Measurements from ENCODE around the gene ACTMAP.

The ACTMAP gene

GRCh38 chr19:40701758-40702157, 48.5 kb downstream of the ACTMAP start:
- in situ Hi-C loops (cut with MboI; ENCODE audit: low sequenced_read_pairs), result no loop called here

GRCh38 chr19:40700083-40700482, 50.2 kb downstream of the ACTMAP start:
- in situ Hi-C loops (cut with MboI; ENCODE audit: low sequenced_read_pairs), result no loop called here

DNA sequence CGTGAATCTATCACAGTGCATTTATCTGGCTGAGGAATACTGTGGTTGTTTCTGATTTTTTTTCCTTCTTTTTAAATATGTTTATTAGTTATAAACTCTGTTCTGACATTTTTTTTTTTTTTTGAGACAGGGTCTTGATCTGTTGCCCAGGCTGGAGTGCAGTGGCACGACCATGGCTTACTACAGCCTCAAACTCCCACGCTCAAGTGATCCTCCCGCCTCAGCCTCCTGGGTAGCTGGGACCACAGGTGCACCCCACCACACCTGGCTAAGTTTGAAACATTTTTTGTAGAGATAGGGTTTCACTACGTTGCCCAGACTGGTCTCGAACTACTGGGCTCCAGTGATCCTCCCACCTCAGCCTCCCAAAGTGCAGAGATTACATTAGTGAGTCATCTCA, 53.3 kb downstream of the ACTMAP start:
- in situ Hi-C loops (cut with MboI; ENCODE audit: low sequenced_read_pairs), result no loop called here

GRCh38 chr19:40695881-40696280, 54.4 kb downstream of the ACTMAP start:
- in situ Hi-C loops (cut with MboI; ENCODE audit: low sequenced_read_pairs), result no loop called here

GRCh38 chr19:40693896-40694295, 56.4 kb downstream of the ACTMAP start:
- in situ Hi-C loops (cut with MboI; ENCODE audit: low sequenced_read_pairs), result no loop called here

- in situ Hi-C loops (cut with MboI; ENCODE audit: low sequenced_read_pairs), result no loop called here
These were observed 57.0 kb downstream of the ACTMAP start for GRCh38 chr19:40693150-40693788.

DNA sequence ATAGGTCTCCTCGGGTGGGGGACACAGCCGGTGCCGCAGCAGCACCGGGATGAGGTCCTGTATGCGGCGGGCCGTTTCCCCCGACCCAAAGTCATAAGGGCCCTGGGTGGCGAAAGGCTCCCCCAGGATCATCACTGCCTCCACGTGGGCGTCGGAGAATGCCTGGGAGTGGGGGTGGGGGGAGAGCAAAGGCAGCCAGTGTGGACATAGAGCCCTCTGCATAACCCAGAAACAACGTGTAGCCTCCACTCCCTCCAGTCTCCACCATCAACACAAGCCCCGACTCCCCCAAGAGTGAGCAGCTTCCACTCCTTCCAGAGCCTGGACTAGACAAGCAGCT, 58.1 kb downstream of the ACTMAP start:
- in situ Hi-C loops (cut with MboI; ENCODE audit: low sequenced_read_pairs), result no loop called here

DNA sequence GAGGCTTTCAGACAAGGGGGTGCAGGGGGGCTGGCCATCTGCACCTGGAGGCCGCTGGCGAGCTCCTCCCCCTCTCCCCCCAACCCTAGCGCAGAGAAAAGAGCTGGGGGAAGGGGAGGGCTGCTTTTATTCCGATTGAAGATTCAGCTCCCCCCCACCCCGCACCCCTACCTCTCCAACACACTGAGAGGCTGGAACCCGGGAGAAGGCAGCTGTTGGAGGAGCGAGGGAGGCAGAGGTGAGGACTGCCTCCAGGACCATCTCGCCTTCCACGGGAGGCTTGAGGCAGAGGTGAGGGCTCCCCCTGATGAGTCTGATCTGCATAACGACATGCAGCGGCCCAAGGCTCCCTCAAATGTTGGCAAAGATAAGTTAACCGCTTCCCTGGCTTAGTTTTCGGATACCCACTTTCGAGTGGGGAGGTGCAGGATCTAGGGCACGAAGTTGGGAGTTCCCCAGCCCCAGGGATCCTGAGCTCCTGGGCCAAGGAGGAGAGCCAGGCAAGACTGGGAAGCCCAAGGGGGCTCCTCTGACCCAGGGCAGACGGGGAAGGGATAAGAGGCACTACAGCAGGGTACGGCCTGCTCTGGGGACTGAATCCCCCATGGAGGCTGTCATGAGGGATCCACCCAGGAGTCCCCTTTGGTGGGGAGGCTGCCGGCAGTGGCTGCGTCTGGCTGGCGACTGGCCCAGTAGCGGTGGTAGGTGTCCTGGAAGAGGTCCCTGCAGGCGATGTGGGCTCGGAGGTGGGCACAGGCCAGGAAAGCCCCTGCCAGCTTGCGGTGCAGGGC, 58.7 kb downstream of the ACTMAP start:
- in situ Hi-C loops (cut with MboI; ENCODE audit: low sequenced_read_pairs), result no loop called here
